HG03342 (cell line): Measurements from ENCODE around the gene CACNG3.

Experiments used
- ATAC-seq: cut with Tn5 transposase; IDR thresholded peaks from one replicate; pipeline ENCODE4 v1.9.1; 2021; ENCODE audit warnings: mild to moderate bottlenecking, moderate library complexity; ENCODE audit not compliant: unreplicated experiment

The CACNG3 gene

DNA sequence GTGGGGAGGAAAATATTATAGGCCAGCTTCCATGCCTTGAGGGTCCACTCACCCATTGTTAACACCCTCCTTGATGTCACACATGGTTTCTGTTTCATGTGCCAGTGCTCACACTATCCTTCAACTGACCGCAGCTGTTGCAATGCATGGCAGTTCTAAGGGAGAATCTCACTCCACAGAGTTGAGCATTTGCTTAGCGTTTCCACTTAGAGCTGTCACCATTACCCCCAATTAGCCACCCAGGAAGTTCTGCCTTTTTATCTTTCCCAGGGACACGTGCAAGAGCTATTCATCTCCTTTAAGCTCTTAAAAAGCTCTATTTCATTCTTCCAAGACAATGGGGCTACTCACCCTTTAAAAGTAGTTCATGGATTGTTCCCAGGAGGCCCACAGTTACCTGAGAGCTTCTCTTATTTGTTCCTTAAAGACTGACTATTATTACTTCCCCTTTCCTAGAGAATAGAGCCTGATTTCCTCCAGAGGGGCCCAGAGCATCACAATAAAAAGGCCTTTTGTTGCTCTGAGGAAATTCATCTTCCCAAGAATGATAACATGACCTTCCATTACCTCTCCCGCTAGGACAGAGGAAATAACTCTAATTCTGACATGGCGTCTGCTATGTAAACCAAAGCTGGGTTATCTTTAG lies 126.8 kb downstream of the CACNG3 start:
- no peak for ATAC-seq

GRCh38 chr16:24394341-24394740 lies 138.2 kb downstream of the CACNG3 start:
- no peak for ATAC-seq

DNA sequence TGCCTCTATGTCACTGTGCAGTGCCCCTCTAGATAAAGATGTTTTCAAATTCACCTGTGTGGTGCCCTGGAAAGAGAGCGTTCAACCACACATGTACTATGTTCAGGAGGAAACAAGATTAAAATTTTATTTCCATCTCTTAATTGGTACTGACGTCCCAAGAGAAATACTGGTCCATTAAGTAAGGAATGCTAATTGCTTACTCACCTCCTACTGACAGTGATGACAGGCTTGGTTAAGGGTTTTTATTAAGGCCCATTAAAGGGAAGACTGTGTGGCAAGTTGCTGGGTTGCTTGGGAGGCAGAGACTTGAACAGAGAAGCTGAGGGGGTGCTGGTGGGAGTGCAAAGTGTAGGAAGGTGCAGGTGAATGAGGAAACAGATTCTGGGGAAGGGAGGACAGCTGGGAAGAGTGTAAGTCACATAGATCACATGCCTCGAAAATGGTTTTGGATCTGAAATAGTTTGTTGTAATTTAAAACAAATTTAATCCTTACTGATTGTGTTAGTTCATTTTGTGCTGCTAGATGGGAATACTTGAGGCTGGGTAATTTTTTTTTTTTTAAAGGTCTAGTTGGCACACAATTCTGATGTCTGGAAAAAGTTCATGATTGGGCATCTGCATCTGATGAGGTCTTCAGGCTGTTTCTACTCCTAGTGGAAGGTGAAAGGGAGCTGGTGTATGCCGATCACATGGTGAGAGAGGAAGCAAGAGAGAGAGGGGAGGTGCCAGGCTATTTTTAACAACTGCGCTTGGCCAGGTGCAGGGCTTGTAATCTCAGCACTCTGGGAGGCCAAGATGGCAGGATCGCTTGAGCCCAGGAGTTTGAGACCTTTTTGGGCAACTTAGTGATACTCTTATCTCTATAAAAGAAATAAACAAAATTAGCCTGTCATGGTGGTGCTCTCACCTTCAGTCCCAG lies 140.5 kb downstream of the CACNG3 start:
- ATAC-seq, result no peak

- no peak for ATAC-seq
These were observed 152.9 kb downstream of the CACNG3 start for GRCh38 chr16:24409045-24409444.
